HEK293T (cell line): ENCODE results near the gene CMTM4.

Source experiments
- ARNT ChIP-seq: fragments of 450-650 bp; IDR thresholded peaks from 2 replicates; pipeline ENCODE4 v1.6.1; 2017; ENCODE audit warnings: mild to moderate bottlenecking
- CTBP1 ChIP-seq: fragments of 450-650 bp; IDR thresholded peaks from 2 replicates; pipeline ENCODE4 v1.6.1; 2016; ENCODE audit warnings: borderline replicate concordance
- FOXA1 ChIP-seq: fragments of 450-650 bp; IDR thresholded peaks from 2 replicates; pipeline ENCODE4 v1.6.1; 2016; ENCODE audit warnings: mild to moderate bottlenecking
- FOXK2 ChIP-seq: fragments of 450-650 bp; IDR thresholded peaks from 2 replicates; pipeline ENCODE4 v1.6.1; 2016; ENCODE audit warnings: mild to moderate bottlenecking
- FOXM1 ChIP-seq: fragments of 450-650 bp; IDR thresholded peaks from 2 replicates; pipeline ENCODE4 v1.6.1; 2017; ENCODE audit warnings: mild to moderate bottlenecking, borderline replicate concordance
- LEF1 ChIP-seq: fragments of 450-650 bp; IDR thresholded peaks from 2 replicates; pipeline ENCODE4 v1.6.1; 2017; ENCODE audit warnings: mild to moderate bottlenecking, borderline replicate concordance
- SP1 ChIP-seq: fragments of 450-650 bp; IDR thresholded peaks from 2 replicates; pipeline ENCODE4 v1.6.1; 2017
- SUZ12 ChIP-seq: fragments of 450-650 bp; IDR thresholded peaks from 2 replicates; pipeline ENCODE4 v1.6.1; 2016; ENCODE audit warnings: mild to moderate bottlenecking
- TARDBP ChIP-seq: fragments of 450-650 bp; IDR thresholded peaks from 2 replicates; pipeline ENCODE4 v1.6.1; 2016

GRCh38 chr16:66605979-66606751 lies 90.4 kb downstream of the CMTM4 start:
- TF ChIP-seq ARNT (no peak), LEF1 (no peak), CTBP1 (no peak), FOXK2 (no peak), SP1 (no peak), SUZ12 (no peak), FOXM1 (no peak), TARDBP (no peak), FOXA1 (no peak)
